Uterus (tissue), 4 donors: ENCODE data around the gene CCDC50. TPM values are rescaled to one million over a fixed set of nuclear protein-coding genes. Genes with fewer than 3 reads are reported as not detected.

Experiments
- DNase-seq, 2 donors: peaks; one replicate each; pipeline ENCODE4 v3.0.0-alpha.2; 2019 to 2020
- H3K27ac ChIP-seq, 2 donors: fragments of 200-600 bp; sonication (generic); 1 replicate in 1 of 2; 2 replicates in 1 of 2; pipeline ENCODE4 v1.5.1; 2016 to 2018
- H3K27me3 ChIP-seq, 2 donors: fragments of 200-600 bp; sonication (generic); one replicate each; pipeline ENCODE4 v1.5.1; 2018 to 2019; ENCODE audit warnings: control low read depth in 1 of 2
- H3K36me3 ChIP-seq, 2 donors: fragments of 200-600 bp; sonication (generic); one replicate each; pipeline ENCODE4 v1.5.1; 2019; ENCODE audit warnings: control low read depth in 1 of 2
- H3K4me1 ChIP-seq, 2 donors: fragments of 200-600 bp; sonication (generic); one replicate each; pipeline ENCODE4 v1.5.1; 2018 to 2019; ENCODE audit warnings: control low read depth in 1 of 2
- H3K4me3 ChIP-seq, 2 donors: fragments of 200-600 bp; sonication (generic); 1 replicate in 1 of 2; 2 replicates in 1 of 2; pipeline ENCODE4 v1.5.1; 2018 to 2019; ENCODE audit warnings: mild to moderate bottlenecking in 1 of 2
- H3K9me3 ChIP-seq, 2 donors: fragments of 200-600 bp; sonication (generic); one replicate each; pipeline ENCODE4 v1.5.1; 2019; ENCODE audit warnings: control low read depth in 1 of 2
- CTCF ChIP-seq, 4 experiments: fragments of 200-600 bp in 2 of 4; fragments of 450-650 bp in 2 of 4; sonication (generic) in 2 of 4; IDR thresholded peaks; one replicate each; pipeline ENCODE4 v1.5.1; 2016 to 2019; ENCODE audit warnings: antibody characterized with exemption in 4 of 4, mild to moderate bottlenecking in 2 of 4, moderate library complexity in 1 of 4
- POLR2A ChIP-seq, 2 donors: fragments of 450-650 bp; IDR thresholded peaks; one replicate each; pipeline ENCODE4 v1.6.1; 2016; ENCODE audit warnings: antibody characterized with exemption in 2 of 2, mild to moderate bottlenecking in 1 of 2, moderate library complexity in 1 of 2
- intact Hi-C: fragments of 100-400 bp; cut with DNase I; formaldehyde crosslinking; loops from one replicate; pipeline ENCODE4 v1.15.1; 2023; ENCODE audit warnings: low total_unique reads
- total RNA-seq, 4 donors: library from RNA; depleted of rRNA in 3 of 4; stranded (reverse); fragments of >200 nt in 3 of 4; gene quantifications; one replicate each; pipeline versions ENCODE4 v1.1.0 to v1.2.4, GENCODE V29; 2014 to 2023
- donor health status: DM: yes; HTN: yes; CAD: no.

Gene CCDC50
- total RNA-seq, 4 donors from 2014 or later, result 68.4 to 342 (median 96.1) TPM

GRCh38 chr3:191444569-191444968 is 115.4 kb downstream of the CCDC50 start:
- no peaks in the 10 kb centered on the region for H3K36me3 ChIP-seq
- no peaks in the 10 kb centered on the region for H3K4me1 ChIP-seq
- intact Hi-C loops, result no loop called here
- H3K9me3 ChIP-seq, result no peaks in the 10 kb centered on the region
- DNase-seq, result no peak
- no peak overlapping the region for H3K27ac ChIP-seq
- H3K4me3 ChIP-seq, result no peak overlapping the region
- no peaks in the 10 kb centered on the region for H3K27me3 ChIP-seq
- TF ChIP-seq POLR2A (IDR thresholded peaks at IDR 0.05) (no peak), CTCF (IDR thresholded peaks at IDR 0.05) (no peak)

Other genes with a start within 250 kb of the CCDC50 start
- under 1 TPM in 1 of 4 donors, not detected in 3; 0.28 TPM for gene OSTN, start 130.2 kb upstream of the CCDC50 start, total RNA-seq
- gene UTS2B, start 1.1 kb downstream of the CCDC50 start, total RNA-seq, result under 1 TPM in 1 of 4 donors, not detected in 3; 0.76 TPM
- gene PYDC2, start 131.8 kb downstream of the CCDC50 start, total RNA-seq, result not detected